HepG2 (cell line): ENCODE results near the gene AGRN. TPM values are rescaled to one million over a fixed set of nuclear protein-coding genes. Genes with fewer than 3 reads are reported as not detected.

Experiments
- CENPT ChIP-seq: sonication (generic); formaldehyde crosslinking; IDR thresholded peaks from 2 replicates; pipeline ENCODE4 v1.8.0; 2022; ENCODE audit warnings: low read depth, mild to moderate bottlenecking, moderate library complexity, missing genetic modification reagents
- CHCHD3 ChIP-seq: sonication (generic); formaldehyde crosslinking; IDR thresholded peaks from 2 replicates; pipeline ENCODE4 v1.8.0; 2022; ENCODE audit warnings: mild to moderate bottlenecking, missing genetic modification reagents, moderate library complexity
- ETV5 ChIP-seq: IDR thresholded peaks from 2 replicates; pipeline ENCODE4 v1.6.1; 2018; ENCODE audit warnings: missing biosample characterization, missing genetic modification reagents, inconsistent platforms, borderline replicate concordance
- JUN ChIP-seq: sonication (generic); formaldehyde crosslinking; IDR thresholded peaks from 2 replicates; pipeline ENCODE4 v1.4.0; 2020; ENCODE audit warnings: mild to moderate bottlenecking, missing genetic modification reagents
- MEIS1 ChIP-seq: sonication (generic); formaldehyde crosslinking; IDR thresholded peaks from 2 replicates; pipeline ENCODE4 v1.9.0; 2021; ENCODE audit warnings: mild to moderate bottlenecking, missing genetic modification reagents, moderate library complexity, borderline replicate concordance
- MTA3 ChIP-seq: sonication (generic); formaldehyde crosslinking; IDR thresholded peaks from 2 replicates; pipeline ENCODE4 v1.4.0; 2020; ENCODE audit warnings: missing genetic modification reagents
- MZF1 ChIP-seq: sonication (generic); formaldehyde crosslinking; IDR thresholded peaks from 2 replicates; pipeline ENCODE4 v1.8.1; 2023; ENCODE audit warnings: mild to moderate bottlenecking, missing genetic modification reagents, borderline replicate concordance
- RBM22 ChIP-seq: fragments of 200-400 bp; formaldehyde crosslinking; optimal IDR thresholded peaks from 2 replicates; pipeline ENCODE3; 2017; ENCODE audit warnings: mild to moderate bottlenecking, low read length, moderate library complexity
- SNAI1 ChIP-seq: sonication (generic); formaldehyde crosslinking; IDR thresholded peaks from 2 replicates; pipeline ENCODE4 v1.5.0; 2020; ENCODE audit warnings: mild to moderate bottlenecking, missing genetic modification reagents, borderline replicate concordance
- ZBTB42 ChIP-seq: sonication (generic); formaldehyde crosslinking; IDR thresholded peaks from 2 replicates; pipeline ENCODE4 v1.5.0; 2020; ENCODE audit warnings: mild to moderate bottlenecking, missing genetic modification reagents
- ZBTB7B ChIP-seq: sonication (generic); formaldehyde crosslinking; IDR thresholded peaks from 2 replicates; pipeline ENCODE4 v1.4.0; 2020; ENCODE audit warnings: missing genetic modification reagents
- ZNF24 ChIP-seq: fragments of 450-650 bp; IDR thresholded peaks from 2 replicates; pipeline ENCODE4 v1.6.1; 2017; ENCODE audit warnings: antibody characterized with exemption, mild to moderate bottlenecking
- ZNF331 ChIP-seq: sonication (generic); formaldehyde crosslinking; IDR thresholded peaks from 2 replicates; pipeline ENCODE4 v1.4.0; 2020; ENCODE audit warnings: missing genetic modification reagents
- ZNF367 ChIP-seq: sonication (generic); formaldehyde crosslinking; IDR thresholded peaks from 2 replicates; pipeline ENCODE4 v1.4.0; 2020; ENCODE audit warnings: missing genetic modification reagents, borderline replicate concordance
- ZNF451 ChIP-seq: sonication (generic); formaldehyde crosslinking; IDR thresholded peaks from 2 replicates; pipeline ENCODE4 v1.5.0; 2020; ENCODE audit warnings: mild to moderate bottlenecking, missing genetic modification reagents
- ZNF546 ChIP-seq: sonication (generic); formaldehyde crosslinking; conservative IDR thresholded peaks from 2 replicates; pipeline ENCODE4 v1.8.1; 2023; ENCODE audit warnings: mild to moderate bottlenecking, missing genetic modification reagents
- polyA plus RNA-seq, 8 experiments: library from polyadenylated mRNA; depleted of rRNA in 3 of 8; stranded (reverse) in 7 of 8; unstranded in 1 of 8; fragments of >200 nt; fragmentation: Illumina TruSeq in 4 of 8; extraction: Trizol in 4 of 8; gene quantifications; 2 replicates each; pipeline versions ENCODE4 v1.2.1 to v1.2.3, GENCODE V29; 2011 to 2016; ENCODE audit warnings: low read depth in 4 of 8, missing spikeins in 1 of 8, mixed read lengths in 1 of 8; ENCODE audit not compliant: insufficient read depth in 1 of 8
- total RNA-seq, 5 experiments: library from RNA; depleted of rRNA; stranded (reverse); fragments of >200 nt; fragmentation: Illumina TruSeq; extraction: Trizol; gene quantifications; 2 replicates each; pipeline ENCODE4 v1.2.3, GENCODE V29; 2016; ENCODE audit warnings: low read depth in 1 of 5
- TF ChIP-seq, protein P1 (sequence below): sonication (generic); formaldehyde crosslinking; IDR thresholded peaks from 2 replicates; pipeline ENCODE4 v1.8.1; 2023; ENCODE audit warnings: mild to moderate bottlenecking, missing genetic modification reagents, borderline replicate concordance
- TF ChIP-seq, protein P2 (sequence below): IDR thresholded peaks from 2 replicates; pipeline ENCODE4 v1.6.1; 2016; ENCODE audit warnings: mild to moderate bottlenecking
- TF ChIP-seq, protein P3 (sequence below): sonication (generic); formaldehyde crosslinking; IDR thresholded peaks from 2 replicates; pipeline ENCODE4 v1.9.0; 2021; ENCODE audit warnings: mild to moderate bottlenecking, missing genetic modification reagents
- TF ChIP-seq, protein P4 (sequence below): sonication (generic); formaldehyde crosslinking; IDR thresholded peaks from 2 replicates; pipeline ENCODE4 v1.5.1; 2020; ENCODE audit warnings: missing genetic modification reagents, mild to moderate bottlenecking, borderline replicate concordance

AGRN gene
- total and polyA plus RNA-seq, 2 of the 13 experiments (the other 11 are each of a cell fraction or from before 2014, with no cell fraction given), result 29.8 to 65.2 TPM

GRCh38 chr1:1037366-1038327 lies 17.7 kb downstream of the AGRN start (continued):
- TF ChIP-seq, protein P1, sequence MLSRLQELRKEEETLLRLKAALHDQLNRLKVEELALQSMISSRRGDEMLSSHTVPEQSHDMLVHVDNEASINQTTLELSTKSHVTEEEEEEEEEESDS, result no peak
- TF ChIP-seq ZNF24 (no peak), ZNF331 (CRISPR knock-in tag) (no peak), ZBTB7B (no peak), CENPT (no peak), MZF1 (CRISPR knock-in tag) (no peak), ZNF451 (CRISPR knock-in tag) (no peak), MTA3 (CRISPR knock-in tag) (no peak), CHCHD3 (CRISPR knock-in tag) (no peak), RBM22 (no peak), MEIS1 (CRISPR knock-in tag) (peak; percentile 23; the same call in 1 of the 2 replicates), JUN (CRISPR knock-in tag) (no peak), ZNF546 (CRISPR knock-in tag) (no peak), ZBTB42 (CRISPR knock-in tag) (0 out of 2 replicates have a peak, but pooled peaks have one; percentile 50), ETV5 (CRISPR knock-in tag) (no peak), ZNF367 (CRISPR knock-in tag) (no peak), SNAI1 (CRISPR knock-in tag) (no peak)
- TF ChIP-seq, protein P2, sequence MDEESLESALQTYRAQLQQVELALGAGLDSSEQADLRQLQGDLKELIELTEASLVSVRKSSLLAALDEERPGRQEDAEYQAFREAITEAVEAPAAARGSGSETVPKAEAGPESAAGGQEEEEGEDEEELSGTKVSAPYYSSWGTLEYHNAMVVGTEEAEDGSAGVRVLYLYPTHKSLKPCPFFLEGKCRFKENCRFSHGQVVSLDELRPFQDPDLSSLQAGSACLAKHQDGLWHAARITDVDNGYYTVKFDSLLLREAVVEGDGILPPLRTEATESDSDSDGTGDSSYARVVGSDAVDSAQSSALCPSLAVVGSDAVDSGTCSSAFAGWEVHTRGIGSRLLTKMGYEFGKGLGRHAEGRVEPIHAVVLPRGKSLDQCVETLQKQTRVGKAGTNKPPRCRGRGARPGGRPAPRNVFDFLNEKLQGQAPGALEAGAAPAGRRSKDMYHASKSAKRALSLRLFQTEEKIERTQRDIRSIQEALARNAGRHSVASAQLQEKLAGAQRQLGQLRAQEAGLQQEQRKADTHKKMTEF (CRISPR knock-in tag), result no peak
- TF ChIP-seq, protein P3, sequence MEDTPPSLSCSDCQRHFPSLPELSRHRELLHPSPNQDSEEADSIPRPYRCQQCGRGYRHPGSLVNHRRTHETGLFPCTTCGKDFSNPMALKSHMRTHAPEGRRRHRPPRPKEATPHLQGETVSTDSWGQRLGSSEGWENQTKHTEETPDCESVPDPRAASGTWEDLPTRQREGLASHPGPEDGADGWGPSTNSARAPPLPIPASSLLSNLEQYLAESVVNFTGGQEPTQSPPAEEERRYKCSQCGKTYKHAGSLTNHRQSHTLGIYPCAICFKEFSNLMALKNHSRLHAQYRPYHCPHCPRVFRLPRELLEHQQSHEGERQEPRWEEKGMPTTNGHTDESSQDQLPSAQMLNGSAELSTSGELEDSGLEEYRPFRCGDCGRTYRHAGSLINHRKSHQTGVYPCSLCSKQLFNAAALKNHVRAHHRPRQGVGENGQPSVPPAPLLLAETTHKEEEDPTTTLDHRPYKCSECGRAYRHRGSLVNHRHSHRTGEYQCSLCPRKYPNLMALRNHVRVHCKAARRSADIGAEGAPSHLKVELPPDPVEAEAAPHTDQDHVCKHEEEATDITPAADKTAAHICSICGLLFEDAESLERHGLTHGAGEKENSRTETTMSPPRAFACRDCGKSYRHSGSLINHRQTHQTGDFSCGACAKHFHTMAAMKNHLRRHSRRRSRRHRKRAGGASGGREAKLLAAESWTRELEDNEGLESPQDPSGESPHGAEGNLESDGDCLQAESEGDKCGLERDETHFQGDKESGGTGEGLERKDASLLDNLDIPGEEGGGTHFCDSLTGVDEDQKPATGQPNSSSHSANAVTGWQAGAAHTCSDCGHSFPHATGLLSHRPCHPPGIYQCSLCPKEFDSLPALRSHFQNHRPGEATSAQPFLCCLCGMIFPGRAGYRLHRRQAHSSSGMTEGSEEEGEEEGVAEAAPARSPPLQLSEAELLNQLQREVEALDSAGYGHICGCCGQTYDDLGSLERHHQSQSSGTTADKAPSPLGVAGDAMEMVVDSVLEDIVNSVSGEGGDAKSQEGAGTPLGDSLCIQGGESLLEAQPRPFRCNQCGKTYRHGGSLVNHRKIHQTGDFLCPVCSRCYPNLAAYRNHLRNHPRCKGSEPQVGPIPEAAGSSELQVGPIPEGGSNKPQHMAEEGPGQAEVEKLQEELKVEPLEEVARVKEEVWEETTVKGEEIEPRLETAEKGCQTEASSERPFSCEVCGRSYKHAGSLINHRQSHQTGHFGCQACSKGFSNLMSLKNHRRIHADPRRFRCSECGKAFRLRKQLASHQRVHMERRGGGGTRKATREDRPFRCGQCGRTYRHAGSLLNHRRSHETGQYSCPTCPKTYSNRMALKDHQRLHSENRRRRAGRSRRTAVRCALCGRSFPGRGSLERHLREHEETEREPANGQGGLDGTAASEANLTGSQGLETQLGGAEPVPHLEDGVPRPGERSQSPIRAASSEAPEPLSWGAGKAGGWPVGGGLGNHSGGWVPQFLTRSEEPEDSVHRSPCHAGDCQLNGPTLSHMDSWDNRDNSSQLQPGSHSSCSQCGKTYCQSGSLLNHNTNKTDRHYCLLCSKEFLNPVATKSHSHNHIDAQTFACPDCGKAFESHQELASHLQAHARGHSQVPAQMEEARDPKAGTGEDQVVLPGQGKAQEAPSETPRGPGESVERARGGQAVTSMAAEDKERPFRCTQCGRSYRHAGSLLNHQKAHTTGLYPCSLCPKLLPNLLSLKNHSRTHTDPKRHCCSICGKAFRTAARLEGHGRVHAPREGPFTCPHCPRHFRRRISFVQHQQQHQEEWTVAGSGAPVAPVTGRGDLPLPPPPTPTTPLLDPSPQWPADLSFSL (CRISPR knock-in tag), result no peak
- TF ChIP-seq, protein P4, sequence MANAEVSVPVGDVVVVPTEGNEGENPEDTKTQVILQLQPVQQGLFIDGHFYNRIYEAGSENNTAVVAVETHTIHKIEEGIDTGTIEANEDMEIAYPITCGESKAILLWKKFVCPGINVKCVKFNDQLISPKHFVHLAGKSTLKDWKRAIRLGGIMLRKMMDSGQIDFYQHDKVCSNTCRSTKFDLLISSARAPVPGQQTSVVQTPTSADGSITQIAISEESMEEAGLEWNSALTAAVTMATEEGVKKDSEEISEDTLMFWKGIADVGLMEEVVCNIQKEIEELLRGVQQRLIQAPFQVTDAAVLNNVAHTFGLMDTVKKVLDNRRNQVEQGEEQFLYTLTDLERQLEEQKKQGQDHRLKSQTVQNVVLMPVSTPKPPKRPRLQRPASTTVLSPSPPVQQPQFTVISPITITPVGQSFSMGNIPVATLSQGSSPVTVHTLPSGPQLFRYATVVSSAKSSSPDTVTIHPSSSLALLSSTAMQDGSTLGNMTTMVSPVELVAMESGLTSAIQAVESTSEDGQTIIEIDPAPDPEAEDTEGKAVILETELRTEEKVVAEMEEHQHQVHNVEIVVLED (CRISPR knock-in tag), result no peak
